Ovary (tissue), 9 donors: Measurements from ENCODE around the gene TM4SF4. TPM values are rescaled to one million over a fixed set of nuclear protein-coding genes. Genes with fewer than 3 reads are reported as not detected.

ENCODE experiments used
- DNase-seq, 5 donors: peaks; one replicate each; pipeline ENCODE4 v3.0.0-alpha.2; 2019 to 2020
- H3K27ac ChIP-seq, 2 donors: fragments of 200-600 bp; one replicate each; pipeline versions ENCODE4 v1.5.1 to v1.8.0; 2019 to 2022
- H3K27me3 ChIP-seq: fragments of 200-600 bp; one replicate; pipeline ENCODE4 v1.8.0; 2022
- H3K36me3 ChIP-seq: fragments of 200-600 bp; sonication (generic); one replicate; pipeline ENCODE4 v1.5.1; 2019
- H3K4me1 ChIP-seq: one replicate; pipeline ENCODE4 v1.8.1; 2013; ENCODE audit warnings: mild to moderate bottlenecking, moderate library complexity; ENCODE audit not compliant: insufficient read depth
- H3K4me3 ChIP-seq: fragments of 200-600 bp; sonication (generic); one replicate; pipeline ENCODE4 v1.5.1; 2017
- H3K9me3 ChIP-seq, 2 donors: fragments of 200-600 bp in 1 of 2; sonication (generic) in 1 of 2; one replicate each; pipeline versions ENCODE4 v1.5.1 to v1.8.1; 2013 to 2019; ENCODE audit warnings: mild to moderate bottlenecking in 1 of 2, moderate library complexity in 1 of 2
- CTCF ChIP-seq, 3 donors: fragments of 450-650 bp in 2 of 3; fragments of 200-600 bp in 1 of 3; IDR thresholded peaks; one replicate each; pipeline versions ENCODE4 v1.5.1 to v1.8.0; 2016 to 2022; ENCODE audit warnings: antibody characterized with exemption in 3 of 3, mild to moderate bottlenecking in 1 of 3
- EP300 ChIP-seq: sonication (generic); formaldehyde crosslinking; IDR thresholded peaks from one replicate; pipeline ENCODE4 v1.6.1; 2017; ENCODE audit warnings: antibody characterized with exemption
- POLR2A ChIP-seq: fragments of 450-650 bp; IDR thresholded peaks from one replicate; pipeline ENCODE4 v1.6.1; 2017; ENCODE audit warnings: antibody characterized with exemption, mild to moderate bottlenecking, moderate library complexity
- WGBS, 3 donors: extraction: QIAGEN DNeasy Blood & Tissue Kit in 1 of 3; methylation state at CpG; one replicate each; pipeline versions ENCODE4 v1.1.5 to v1.1.7; 2013 to 2017; 5-methylcytosine and 5-hydroxymethylcytosine counted together
- intact Hi-C, 4 donors: fragments of 100-400 bp; cut with DNase I; formaldehyde crosslinking; loops; one replicate each; pipeline versions ENCODE4 v1.11.0 to v1.15.1; 2022 to 2023
- polyA plus RNA-seq, 2 donors: library from polyadenylated mRNA; stranded (reverse); fragments of 200-250 nt in 1 of 2; fragments of 350-450 nt in 1 of 2; fragmentation: Illumina TruSeq in 1 of 2; extraction: RNeasy Lipid Tissue Mini Kit (QIAGEN cat#74804) in 1 of 2; gene quantifications; one replicate each; pipeline ENCODE4 v1.2.3, GENCODE V29; 2013 to 2014
- total RNA-seq, 7 donors: library from RNA; depleted of rRNA in 2 of 7; stranded (reverse); fragments of >200 nt in 2 of 7; fragmentation: NEBNext Ultra II Directional in 3 of 7; extraction: Animal tissue kit (Norgen Biotek cat#: 25700) in 3 of 7; gene quantifications; one replicate each; pipeline versions ENCODE4 v1.1.0 to v1.2.4, GENCODE V29; 2016 to 2023
- donor health status: DM: no; HTN: no; CAD: no; lungs with moderate emphysema.
- donor health status: DM: no; HTN: no; CAD: no.
- donor health status: Bipolar disorder and iron deficiency.
- donor health status: DM: yes; HTN: yes; CAD: no.
- donor health status: DM: no; HTN: no; CAD: no.
- donor health status: DM: yes; HTN: yes; CAD: no.

The TM4SF4 gene
- total and polyA plus RNA-seq, 9 donors, result 0.10 to 6.9 (median 4.5) TPM; not detected in 4

GRCh38 chr3:149472030-149472797, 2.3 kb upstream of the TM4SF4 start:
- intact Hi-C loops, result loop anchor here in 3 of 4 donors (10.0 kb wide), 3 partner anchors 107 to 347 kb away; partner anchors contain the start of gene HPS3 (in 1 of the 3)
- Histone ChIP-seq H3K4me1 (peaks cover 3% of the 10 kb centered on the region), H3K4me3 (no peak overlapping the region), H3K27ac (peak overlapping the region in 1 of 2 donors; percentile 11), H3K36me3 (no peaks in the 10 kb centered on the region), H3K9me3 (no peaks in the 10 kb centered on the region), H3K27me3 (no peaks in the 10 kb centered on the region)
- WGBS, 3 donors, result 32 to 45% (median 41%) methylated on average over 2 of the region's 2 CpGs
- no peak for DNase-seq
- TF ChIP-seq CTCF (IDR thresholded peaks at IDR 0.05) (no peak), POLR2A (no peak), EP300 (no peak)

GRCh38 chr3:149473357-149474249, 894 bp upstream of the TM4SF4 start:
- TF ChIP-seq EP300 (no peak), POLR2A (no peak), CTCF (IDR thresholded peaks at IDR 0.05) (no peak)
- intact Hi-C loops, result loop anchor here in 3 of 4 donors (10.0 kb wide), 3 partner anchors 109 to 349 kb away; partner anchors contain the start of gene HPS3 (in 1 of the 3)
- Histone ChIP-seq H3K9me3 (no peaks in the 10 kb centered on the region), H3K27me3 (no peaks in the 10 kb centered on the region), H3K4me1 (peaks cover 3% of the 10 kb centered on the region), H3K4me3 (no peak overlapping the region), H3K27ac (peak overlapping the region in 1 of 2 donors; percentile 11), H3K36me3 (no peaks in the 10 kb centered on the region)
- 53 to 66% (median 61%) methylated on average over 7 of the region's 7 CpGs for WGBS, 3 donors
- peak in 3 of 5 donors; percentile 55 to 58 (median 57) for DNase-seq

DNA sequence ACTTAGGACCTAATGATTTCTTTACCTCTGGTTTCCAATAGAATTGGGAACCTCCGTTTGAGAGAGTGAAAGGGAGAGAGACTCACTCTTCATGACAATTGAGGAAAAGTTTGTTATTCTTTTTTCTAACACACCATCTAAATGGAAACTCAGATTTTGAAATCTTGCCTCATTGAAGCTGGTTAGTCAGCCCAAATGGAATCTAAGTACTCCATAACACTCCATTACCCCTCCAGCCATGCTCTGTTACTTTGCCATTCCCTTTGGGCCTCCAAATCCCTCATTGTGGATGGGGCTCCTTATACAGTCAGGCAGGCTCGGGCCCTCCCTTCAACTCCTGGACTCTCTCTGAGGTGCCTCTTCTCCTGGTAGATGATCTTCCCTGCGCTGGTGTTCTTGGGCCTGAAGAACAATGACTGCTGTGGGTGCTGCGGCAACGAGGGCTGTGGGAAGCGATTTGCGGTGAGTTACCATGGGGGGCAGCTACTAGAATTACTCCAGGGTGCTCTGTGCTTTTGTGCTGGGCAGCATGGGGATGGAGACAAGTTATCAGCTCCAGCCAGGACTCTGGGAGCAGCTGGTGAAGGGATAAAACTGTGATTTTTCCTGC, 1.1 kb downstream of the TM4SF4 start:
- H3K36me3 ChIP-seq, result no peaks in the 10 kb centered on the region

More for the DNA sequence above, 1.1 kb downstream of the TM4SF4 start:
- no peak for DNase-seq
- TF ChIP-seq POLR2A (no peak), CTCF (IDR thresholded peaks at IDR 0.05) (no peak), EP300 (no peak)
- intact Hi-C loops, result loop anchor here in 3 of 4 donors (10.0 kb wide), 3 partner anchors 111 to 351 kb away; partner anchors contain the start of gene HPS3 (in 1 of the 3)
- 96 to 99% (median 97%) methylated on average over 7 of the region's 7 CpGs for WGBS, 3 donors
- no peak overlapping the region for H3K4me3 ChIP-seq
- H3K4me1 ChIP-seq, result peaks cover 3% of the 10 kb centered on the region
- no peaks in the 10 kb centered on the region for H3K9me3 ChIP-seq
- no peak overlapping the region for H3K27ac ChIP-seq
- H3K27me3 ChIP-seq, result no peaks in the 10 kb centered on the region
